Nephron progenitor cell (in vitro differentiated cells): Measurements from ENCODE around the gene NPW.

ENCODE experiments used
- DNase-seq: peaks from one replicate; pipeline ENCODE4 v3.0.0; 2021
- H3K27ac Mint-ChIP-seq: 2 replicates; pipeline ENCODE4 v1.8.0; 2021; ENCODE audit warnings: mild to moderate bottlenecking, moderate library complexity, mixed read lengths
- H3K27me3 Mint-ChIP-seq: 2 replicates; pipeline ENCODE4 v1.8.0; 2021; ENCODE audit warnings: mild to moderate bottlenecking, low read depth, mixed read lengths; ENCODE audit not compliant: poor library complexity
- H3K36me3 Mint-ChIP-seq: 2 replicates; pipeline ENCODE4 v1.8.0; 2021; ENCODE audit warnings: low read depth, mixed read lengths
- H3K4me1 Mint-ChIP-seq: 2 replicates; pipeline ENCODE4 v1.8.0; 2021; ENCODE audit warnings: mixed read lengths
- H3K4me3 Mint-ChIP-seq: 2 replicates; pipeline ENCODE4 v1.8.0; 2021; ENCODE audit warnings: mild to moderate bottlenecking, moderate library complexity, mixed read lengths
- H3K9me3 Mint-ChIP-seq: 2 replicates; pipeline ENCODE4 v1.8.0; 2021; ENCODE audit warnings: mild to moderate bottlenecking, moderate library complexity, mixed read lengths
- TF ChIP-seq, protein P1 (sequence below): fragments of 200-600 bp; sonication (generic); IDR thresholded peaks from 2 replicates; pipeline ENCODE4 v1.5.0; 2021; ENCODE audit warnings: antibody characterized with exemption

NPW gene

DNA sequence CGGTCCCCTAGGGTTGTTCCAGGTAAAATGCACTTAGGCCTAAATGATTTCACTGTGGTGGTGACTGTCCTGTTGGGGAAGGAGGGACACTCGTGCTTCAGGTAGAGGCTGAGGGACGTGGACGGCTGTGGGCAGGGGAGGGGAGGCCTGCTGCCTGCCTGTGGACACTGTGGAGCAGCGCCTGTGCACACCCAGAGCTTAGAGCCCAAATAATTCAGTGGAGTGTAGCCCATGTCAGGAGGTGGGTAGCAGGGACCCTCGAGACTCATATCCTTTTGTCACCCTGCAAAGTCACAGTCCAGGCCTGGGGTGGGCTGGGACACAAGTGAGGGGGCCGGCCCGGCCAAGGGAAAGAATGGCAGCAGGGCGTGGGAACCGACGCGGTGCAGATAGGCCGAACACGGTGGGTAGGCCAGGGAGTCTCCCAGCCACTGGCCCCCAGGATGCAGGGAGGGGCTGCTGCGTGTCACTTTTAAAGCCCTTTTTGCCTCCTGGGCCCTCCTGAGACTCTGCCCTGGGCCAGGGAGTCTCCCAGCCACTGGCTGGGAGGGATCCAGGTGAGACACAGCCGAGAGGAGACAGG is 6.4 kb downstream of the NPW start:
- Mint-ChIP-seq H3K9me3 (no peaks in the 10 kb centered on the region), H3K4me1 (peaks cover 35% of the 10 kb centered on the region), H3K27me3 (peaks cover 50% of the 10 kb centered on the region), H3K4me3 (peak overlapping the region; percentile 54), H3K36me3 (no peaks in the 10 kb centered on the region), H3K27ac (no peak overlapping the region)
- no peak for DNase-seq
- TF ChIP-seq, protein P1, sequence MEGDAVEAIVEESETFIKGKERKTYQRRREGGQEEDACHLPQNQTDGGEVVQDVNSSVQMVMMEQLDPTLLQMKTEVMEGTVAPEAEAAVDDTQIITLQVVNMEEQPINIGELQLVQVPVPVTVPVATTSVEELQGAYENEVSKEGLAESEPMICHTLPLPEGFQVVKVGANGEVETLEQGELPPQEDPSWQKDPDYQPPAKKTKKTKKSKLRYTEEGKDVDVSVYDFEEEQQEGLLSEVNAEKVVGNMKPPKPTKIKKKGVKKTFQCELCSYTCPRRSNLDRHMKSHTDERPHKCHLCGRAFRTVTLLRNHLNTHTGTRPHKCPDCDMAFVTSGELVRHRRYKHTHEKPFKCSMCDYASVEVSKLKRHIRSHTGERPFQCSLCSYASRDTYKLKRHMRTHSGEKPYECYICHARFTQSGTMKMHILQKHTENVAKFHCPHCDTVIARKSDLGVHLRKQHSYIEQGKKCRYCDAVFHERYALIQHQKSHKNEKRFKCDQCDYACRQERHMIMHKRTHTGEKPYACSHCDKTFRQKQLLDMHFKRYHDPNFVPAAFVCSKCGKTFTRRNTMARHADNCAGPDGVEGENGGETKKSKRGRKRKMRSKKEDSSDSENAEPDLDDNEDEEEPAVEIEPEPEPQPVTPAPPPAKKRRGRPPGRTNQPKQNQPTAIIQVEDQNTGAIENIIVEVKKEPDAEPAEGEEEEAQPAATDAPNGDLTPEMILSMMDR, result no peak

DNA sequence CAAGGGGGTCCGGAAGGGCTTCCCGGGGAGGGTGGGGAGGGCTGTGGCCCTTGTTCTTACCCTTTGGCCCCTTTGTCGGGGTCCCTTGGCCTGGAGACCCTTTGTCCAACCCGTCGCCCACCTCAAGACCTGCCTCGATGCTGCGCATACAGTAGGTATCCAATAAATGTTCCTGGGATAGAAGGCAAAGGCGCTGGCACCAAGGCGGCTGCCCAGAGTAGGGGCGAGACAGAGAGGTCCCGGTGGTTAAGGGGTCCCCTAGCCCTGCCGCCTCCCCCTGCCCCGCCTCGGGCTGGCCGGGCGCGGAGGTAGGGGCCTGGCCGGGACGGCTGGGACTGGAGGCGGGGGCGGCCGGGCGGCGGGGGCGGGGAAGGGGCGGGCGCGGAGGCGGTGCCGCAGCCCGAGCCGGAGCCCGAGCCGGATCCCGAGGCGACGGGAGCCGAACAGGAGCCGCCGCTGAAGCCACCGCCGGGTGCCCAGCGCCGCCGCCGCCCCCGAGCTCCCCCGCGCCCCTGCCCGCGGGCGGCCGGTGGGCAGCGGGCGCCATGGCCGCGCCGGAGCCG is 7.0 kb downstream of the NPW start, which contains the start of gene NHERF2:
TSS of gene NHERF2 (plus strand) at position 442 of the 563 bp plus-strand sequence. CDS start at position 546, 104 bp downstream.
- Mint-ChIP-seq H3K9me3 (no peaks in the 10 kb centered on the region), H3K36me3 (no peaks in the 10 kb centered on the region), H3K4me1 (peaks cover 35% of the 10 kb centered on the region), H3K27me3 (peaks cover 44% of the 10 kb centered on the region), H3K27ac (no peak within 1 kb of the TSS), H3K4me3 (peak within 1 kb of the TSS; percentile 80)
- DNase-seq, result peak; percentile 62
- TF ChIP-seq, protein P1, result no peak

DNA sequence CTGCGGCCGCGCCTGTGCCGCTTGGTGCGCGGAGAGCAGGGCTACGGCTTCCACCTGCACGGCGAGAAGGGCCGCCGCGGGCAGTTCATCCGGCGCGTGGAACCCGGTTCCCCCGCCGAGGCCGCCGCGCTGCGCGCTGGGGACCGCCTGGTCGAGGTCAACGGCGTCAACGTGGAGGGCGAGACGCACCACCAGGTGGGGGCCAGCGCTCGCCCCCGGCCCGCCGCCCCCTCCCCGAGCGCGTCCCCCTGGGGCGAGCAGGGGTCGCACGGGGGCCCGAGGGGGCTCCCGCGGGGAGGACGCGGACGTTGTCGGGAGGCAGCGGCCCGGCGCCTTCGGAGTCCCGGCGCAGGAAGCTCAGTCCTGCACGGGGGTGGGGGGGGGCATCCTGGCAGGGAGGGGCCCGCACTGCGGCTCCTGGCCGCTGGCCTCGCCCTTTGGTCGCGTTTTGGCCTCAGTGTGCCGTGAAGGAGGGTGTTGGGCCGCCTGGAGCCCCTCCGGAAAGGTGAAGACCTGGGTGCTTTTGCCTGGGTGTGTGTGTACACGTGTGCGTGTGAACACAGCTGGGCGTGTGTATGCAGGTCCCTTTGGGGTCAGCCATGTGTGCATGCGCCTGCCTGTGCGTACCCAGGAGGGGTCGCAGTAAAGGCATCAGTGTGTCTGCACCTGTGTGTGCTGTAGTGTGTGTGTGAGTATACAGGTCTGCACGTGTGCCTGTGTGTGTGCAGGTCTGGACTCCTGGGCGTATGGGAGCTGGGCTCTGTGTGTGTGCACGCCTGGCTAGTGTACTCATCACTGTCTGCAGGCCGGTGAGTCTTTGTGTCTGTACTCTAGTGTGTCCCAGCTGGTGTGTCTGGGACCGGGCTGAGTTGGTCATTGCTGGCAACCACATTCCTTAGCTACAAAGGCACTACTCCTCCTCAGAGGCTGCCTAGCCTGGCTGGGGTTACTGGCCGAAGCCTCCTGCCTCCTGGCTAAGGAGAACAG is 7.7 kb downstream of the NPW start:
- H3K4me3 Mint-ChIP-seq, result peak overlapping the region; percentile 80
- H3K36me3 Mint-ChIP-seq, result no peaks in the 10 kb centered on the region
- H3K9me3 Mint-ChIP-seq, result no peaks in the 10 kb centered on the region
- H3K4me1 Mint-ChIP-seq, result peaks cover 37% of the 10 kb centered on the region
- H3K27me3 Mint-ChIP-seq, result peaks cover 38% of the 10 kb centered on the region
- no peak overlapping the region for H3K27ac Mint-ChIP-seq
- DNase-seq, result no peak
- TF ChIP-seq, protein P1, result no peak

DNA sequence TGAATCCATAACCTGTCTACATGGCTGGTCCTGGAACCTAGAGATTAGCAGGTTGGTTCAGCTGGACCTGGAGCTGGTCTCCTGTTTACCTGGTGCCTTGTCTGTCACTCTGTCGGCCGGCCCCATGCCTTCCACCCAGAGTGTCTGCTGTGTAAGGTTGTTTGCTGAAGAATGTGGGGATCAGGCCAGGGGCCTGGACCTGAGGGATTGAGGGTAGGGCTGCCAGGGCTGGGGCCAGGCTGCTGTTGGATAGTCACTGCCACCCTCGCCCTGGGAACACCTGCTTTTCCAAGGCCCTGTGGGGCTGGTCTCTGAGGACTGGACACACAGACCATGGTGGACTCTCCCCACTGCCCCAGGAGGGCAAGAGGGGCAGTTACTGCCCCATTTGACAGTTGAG is 8.6 kb downstream of the NPW start:
- Mint-ChIP-seq H3K27me3 (peaks cover 32% of the 10 kb centered on the region), H3K36me3 (no peaks in the 10 kb centered on the region), H3K4me3 (peak overlapping the region; percentile 80), H3K4me1 (peaks cover 31% of the 10 kb centered on the region), H3K9me3 (no peaks in the 10 kb centered on the region), H3K27ac (no peak overlapping the region)
- TF ChIP-seq, protein P1, result no peak
- DNase-seq, result no peak

DNA sequence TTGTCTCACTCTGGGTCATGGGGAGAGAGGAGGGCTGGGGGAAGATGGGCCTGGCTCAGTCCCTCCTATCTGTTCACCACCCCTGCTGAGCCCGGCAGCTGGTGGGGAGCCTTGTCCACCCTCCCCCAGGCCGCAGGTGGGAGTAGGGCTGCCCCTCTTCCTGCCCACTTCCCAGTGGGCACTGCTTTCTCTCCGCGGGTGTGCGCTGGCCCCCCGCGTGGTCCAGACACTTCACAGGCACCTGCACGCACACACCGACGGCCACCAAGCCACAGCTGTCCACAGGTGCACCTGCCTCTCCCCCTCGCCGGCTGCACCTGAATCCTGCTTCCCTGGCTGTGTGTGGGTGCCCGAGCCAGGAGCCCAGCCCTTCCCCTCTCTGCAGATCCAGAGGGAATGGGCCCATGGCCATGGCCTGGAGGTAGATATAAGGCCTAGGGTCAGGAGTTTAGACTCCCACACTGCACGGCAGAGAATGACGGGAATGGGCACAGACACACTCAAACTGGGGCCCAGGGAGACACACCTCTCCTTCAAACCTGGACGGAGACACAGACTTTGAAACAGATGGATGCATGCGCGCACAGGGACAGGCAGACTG is 9.1 kb downstream of the NPW start:
- H3K27ac Mint-ChIP-seq, result no peak overlapping the region
- no peaks in the 10 kb centered on the region for H3K36me3 Mint-ChIP-seq
- H3K9me3 Mint-ChIP-seq, result no peaks in the 10 kb centered on the region
- no peak overlapping the region for H3K4me3 Mint-ChIP-seq
- DNase-seq, result no peak
- peaks cover 32% of the 10 kb centered on the region for H3K27me3 Mint-ChIP-seq
- peaks cover 28% of the 10 kb centered on the region for H3K4me1 Mint-ChIP-seq
- TF ChIP-seq, protein P1, result no peak
